ENCODE results near the gene UBE2V1. TPM values are rescaled to one million over a fixed set of nuclear protein-coding genes. Genes with fewer than 3 reads are reported as not detected.

Gene UBE2V1
- total and polyA plus RNA-seq, 2 of the 13 experiments (the other 11 are each of a cell fraction or from before 2014, with no cell fraction given): 81.3 to 132 TPM

DNA sequence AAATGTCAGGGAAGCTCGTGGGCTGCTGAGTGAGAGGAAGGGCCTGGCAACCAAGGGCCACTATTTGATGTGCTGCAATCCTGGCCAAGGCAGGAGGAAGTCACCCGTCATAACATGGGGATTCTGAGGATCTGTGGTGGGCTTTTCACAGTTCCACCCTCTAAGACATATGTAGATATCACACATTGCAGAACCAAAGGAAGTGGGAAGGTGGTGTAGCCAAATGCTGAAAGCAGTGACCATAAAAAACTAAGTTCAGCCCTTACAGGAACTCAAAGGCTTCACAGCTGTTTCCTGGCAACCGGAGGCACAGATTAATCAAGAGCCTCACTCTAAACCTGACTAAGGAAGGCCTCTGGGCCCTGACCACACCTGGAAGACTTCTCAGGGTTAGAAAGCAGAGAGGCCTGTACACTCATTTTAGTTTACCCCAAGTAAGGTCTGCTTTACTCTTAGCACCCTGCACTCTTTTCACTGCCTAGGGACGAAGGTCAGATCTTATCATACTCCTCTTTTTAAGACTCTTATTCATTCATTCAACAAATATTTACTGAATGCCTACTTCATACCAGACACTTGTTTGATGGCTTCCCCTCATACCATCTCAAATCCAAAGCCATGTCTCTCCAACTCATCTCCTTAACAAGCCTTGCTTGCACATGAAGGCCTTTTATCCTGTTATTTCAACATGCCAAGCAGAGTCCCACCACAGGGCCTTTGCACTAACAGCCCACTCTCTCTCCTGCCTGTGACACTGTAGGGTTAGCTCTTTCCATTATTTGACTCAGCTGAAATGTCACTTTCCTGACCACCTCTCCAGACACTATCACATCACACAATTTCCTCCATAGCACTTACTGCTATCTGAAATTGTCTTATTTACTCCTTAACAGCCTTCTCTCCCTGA lies 2.6 kb downstream of the UBE2V1 start (continued):
- no peak for TF ChIP-seq AKNA (CRISPR knock-in tag; IDR thresholded peaks at IDR 0.05; ENCODE audit: borderline replicate concordance)
- no peak for TF ChIP-seq ZNF564 (CRISPR knock-in tag; IDR thresholded peaks at IDR 0.05)
- no peak for TF ChIP-seq SP2 (CRISPR knock-in tag; IDR thresholded peaks at IDR 0.05)
- TF ChIP-seq ZNF382 (CRISPR knock-in tag; IDR thresholded peaks at IDR 0.05; ENCODE audit: borderline replicate concordance): no peak
- TF ChIP-seq SMAD1 (CRISPR knock-in tag; IDR thresholded peaks at IDR 0.05; ENCODE audit: borderline replicate concordance, low read depth): no peak
- TF ChIP-seq ZNF331 (CRISPR knock-in tag; IDR thresholded peaks at IDR 0.05): no peak
- no peak for TF ChIP-seq TRIM24 (CRISPR knock-in tag; IDR thresholded peaks at IDR 0.05)
- TF ChIP-seq HDAC6 (IDR thresholded peaks at IDR 0.05; ENCODE audit: low read depth, low read length): no peak
- TF ChIP-seq, protein P1, sequence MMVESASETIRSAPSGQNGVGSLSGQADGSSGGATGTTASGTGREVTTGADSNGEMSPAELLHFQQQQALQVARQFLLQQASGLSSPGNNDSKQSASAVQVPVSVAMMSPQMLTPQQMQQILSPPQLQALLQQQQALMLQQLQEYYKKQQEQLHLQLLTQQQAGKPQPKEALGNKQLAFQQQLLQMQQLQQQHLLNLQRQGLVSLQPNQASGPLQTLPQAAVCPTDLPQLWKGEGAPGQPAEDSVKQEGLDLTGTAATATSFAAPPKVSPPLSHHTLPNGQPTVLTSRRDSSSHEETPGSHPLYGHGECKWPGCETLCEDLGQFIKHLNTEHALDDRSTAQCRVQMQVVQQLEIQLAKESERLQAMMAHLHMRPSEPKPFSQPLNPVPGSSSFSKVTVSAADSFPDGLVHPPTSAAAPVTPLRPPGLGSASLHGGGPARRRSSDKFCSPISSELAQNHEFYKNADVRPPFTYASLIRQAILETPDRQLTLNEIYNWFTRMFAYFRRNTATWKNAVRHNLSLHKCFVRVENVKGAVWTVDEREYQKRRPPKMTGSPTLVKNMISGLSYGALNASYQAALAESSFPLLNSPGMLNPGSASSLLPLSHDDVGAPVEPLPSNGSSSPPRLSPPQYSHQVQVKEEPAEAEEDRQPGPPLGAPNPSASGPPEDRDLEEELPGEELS (CRISPR knock-in tag; IDR thresholded peaks at IDR 0.05): peak; percentile 42; the same call in 1 of the 2 replicates
- no peak for TF ChIP-seq CENPT (CRISPR knock-in tag; IDR thresholded peaks at IDR 0.05; ENCODE audit: low read depth)
- TF ChIP-seq, protein P2, sequence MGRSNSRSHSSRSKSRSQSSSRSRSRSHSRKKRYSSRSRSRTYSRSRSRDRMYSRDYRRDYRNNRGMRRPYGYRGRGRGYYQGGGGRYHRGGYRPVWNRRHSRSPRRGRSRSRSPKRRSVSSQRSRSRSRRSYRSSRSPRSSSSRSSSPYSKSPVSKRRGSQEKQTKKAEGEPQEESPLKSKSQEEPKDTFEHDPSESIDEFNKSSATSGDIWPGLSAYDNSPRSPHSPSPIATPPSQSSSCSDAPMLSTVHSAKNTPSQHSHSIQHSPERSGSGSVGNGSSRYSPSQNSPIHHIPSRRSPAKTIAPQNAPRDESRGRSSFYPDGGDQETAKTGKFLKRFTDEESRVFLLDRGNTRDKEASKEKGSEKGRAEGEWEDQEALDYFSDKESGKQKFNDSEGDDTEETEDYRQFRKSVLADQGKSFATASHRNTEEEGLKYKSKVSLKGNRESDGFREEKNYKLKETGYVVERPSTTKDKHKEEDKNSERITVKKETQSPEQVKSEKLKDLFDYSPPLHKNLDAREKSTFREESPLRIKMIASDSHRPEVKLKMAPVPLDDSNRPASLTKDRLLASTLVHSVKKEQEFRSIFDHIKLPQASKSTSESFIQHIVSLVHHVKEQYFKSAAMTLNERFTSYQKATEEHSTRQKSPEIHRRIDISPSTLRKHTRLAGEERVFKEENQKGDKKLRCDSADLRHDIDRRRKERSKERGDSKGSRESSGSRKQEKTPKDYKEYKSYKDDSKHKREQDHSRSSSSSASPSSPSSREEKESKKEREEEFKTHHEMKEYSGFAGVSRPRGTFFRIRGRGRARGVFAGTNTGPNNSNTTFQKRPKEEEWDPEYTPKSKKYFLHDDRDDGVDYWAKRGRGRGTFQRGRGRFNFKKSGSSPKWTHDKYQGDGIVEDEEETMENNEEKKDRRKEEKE (IDR thresholded peaks at IDR 0.05): no peak
- no peak for TF ChIP-seq ERF (CRISPR knock-in tag; IDR thresholded peaks at IDR 0.05)
- TF ChIP-seq PREB (CRISPR knock-in tag; IDR thresholded peaks at IDR 0.05): no peak
- TF ChIP-seq U2AF1 (optimal IDR thresholded peaks at IDR 0.05; ENCODE audit: low read depth, low read length): no peak
- no peak for TF ChIP-seq ZNF274 (CRISPR knock-in tag; IDR thresholded peaks at IDR 0.05)
- no peak for TF ChIP-seq NR1H2 (CRISPR knock-in tag; IDR thresholded peaks at IDR 0.05; ENCODE audit: borderline replicate concordance, low read depth)
- TF ChIP-seq FOXA1 (IDR thresholded peaks at IDR 0.05): no peak
- TF ChIP-seq FOXA1 (CRISPR knock-in tag; IDR thresholded peaks at IDR 0.05): peak; percentile 21
